Motor neuron (in vitro differentiated cells): Measurements from ENCODE around the gene TEKT3. TPM values are rescaled to one million over a fixed set of nuclear protein-coding genes. Genes with fewer than 3 reads are reported as not detected.

ENCODE experiments used
- ATAC-seq, 8 experiments: fragments of 200-7000 bp; cut with Tn5 transposase; replicated peaks in 6 of 8; 2 replicates each; pipeline ENCODE4 v1.8.0; 2021; ENCODE audit warnings: mild to moderate bottlenecking in 8 of 8, moderate library complexity in 8 of 8
- H3K27ac ChIP-seq, 2 donors: fragments of 250-450 bp; sonication (Bioruptor Pico); 2 replicates each; pipeline ENCODE4 v1.9.0; 2021; ENCODE audit warnings: antibody characterized with exemption in 2 of 2, mild to moderate bottlenecking in 2 of 2, moderate library complexity in 1 of 2
- H3K4me1 ChIP-seq, 2 donors: fragments of 250-450 bp; sonication (Bioruptor Pico); replicated peaks in 1 of 2; 2 replicates each; pipeline ENCODE4 v1.6.1; 2021; ENCODE audit warnings: antibody characterized with exemption in 2 of 2, mild to moderate bottlenecking in 2 of 2, moderate library complexity in 1 of 2
- H3K4me3 ChIP-seq, 5 donors: fragments of 250-450 bp; sonication (Bioruptor Pico); 2 replicates each; pipeline ENCODE4 v1.9.0; 2021; ENCODE audit warnings: antibody characterized with exemption in 5 of 5, mild to moderate bottlenecking in 5 of 5, moderate library complexity in 4 of 5
- WGBS, 10 experiments: fragments of 450-650 bp; shearing (Covaris generic); methylation state at CpG; one replicate each; pipeline ENCODE4 v1.0.0; 2022; 5-methylcytosine and 5-hydroxymethylcytosine counted together
- in situ Hi-C, 9 experiments: fragments of 400-800 bp; cut with MboI; loops; one replicate each; pipeline ENCODE4 v1.15.0; 2021; ENCODE audit warnings: low sequenced_read_pairs in 9 of 9, low pct_unique_long_range_greater_than_20kb in 2 of 9; ENCODE audit not compliant: unreplicated experiment in 9 of 9
- total RNA-seq, 8 experiments: library from RNA; unstranded; fragments of 300-600 nt; gene quantifications; 2 replicates each; pipeline versions ENCODE4 v1.2.3 to v1.2.4, GENCODE V29; 2022

TEKT3 gene
- 1 to 10 TPM in 2 of 8 experiments, under 1 TPM in 3, not detected in 3; 0.54 to 2.9 (median 0.90) TPM for total RNA-seq

DNA sequence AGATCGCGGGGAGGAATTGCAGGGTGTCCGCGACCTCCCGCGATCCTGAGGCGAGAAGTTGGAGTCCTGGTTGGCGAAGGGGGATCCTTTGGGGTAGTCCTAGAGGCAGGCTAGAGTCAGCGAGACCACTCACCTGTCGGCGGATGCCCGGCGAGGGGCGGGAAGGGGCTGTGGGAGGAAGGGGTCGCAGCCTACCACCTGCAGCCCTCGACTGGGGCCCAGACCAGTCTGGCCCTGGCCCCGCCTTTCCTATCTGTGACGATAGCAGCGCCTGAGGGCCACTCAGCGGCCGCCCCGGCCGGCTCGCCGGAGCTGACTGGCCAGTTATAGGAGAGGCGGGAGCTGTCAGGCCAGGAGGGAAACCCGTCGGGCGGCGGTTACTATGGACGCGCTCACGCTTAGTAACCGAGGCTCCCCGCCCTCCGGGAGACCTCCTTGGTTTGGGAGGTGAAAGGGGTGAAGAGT lies at the start of gene TEKT3:
Gene TEKT3, minus strand, starts transcription at position 213 of the 465 bp plus-strand sequence. CDS start 10,012 bp downstream, outside the sequence.
- ATAC-seq = peak; percentile 89 to 100 (median 100)
- H3K4me3 ChIP-seq = peak within 1 kb of the TSS; percentile 31 to 56 (median 50)
- no peak within 1 kb of the TSS for H3K27ac ChIP-seq
- in situ Hi-C loops = no loop called here
- H3K4me1 ChIP-seq = no peaks in the 10 kb centered on the region
- WGBS, 10 experiments = 0 to 50% (median 1%) methylated on average over 2 to 13 of the region's 36 CpGs; no CpG with 5 or more reads in 6 of the 10 experiments

DNA sequence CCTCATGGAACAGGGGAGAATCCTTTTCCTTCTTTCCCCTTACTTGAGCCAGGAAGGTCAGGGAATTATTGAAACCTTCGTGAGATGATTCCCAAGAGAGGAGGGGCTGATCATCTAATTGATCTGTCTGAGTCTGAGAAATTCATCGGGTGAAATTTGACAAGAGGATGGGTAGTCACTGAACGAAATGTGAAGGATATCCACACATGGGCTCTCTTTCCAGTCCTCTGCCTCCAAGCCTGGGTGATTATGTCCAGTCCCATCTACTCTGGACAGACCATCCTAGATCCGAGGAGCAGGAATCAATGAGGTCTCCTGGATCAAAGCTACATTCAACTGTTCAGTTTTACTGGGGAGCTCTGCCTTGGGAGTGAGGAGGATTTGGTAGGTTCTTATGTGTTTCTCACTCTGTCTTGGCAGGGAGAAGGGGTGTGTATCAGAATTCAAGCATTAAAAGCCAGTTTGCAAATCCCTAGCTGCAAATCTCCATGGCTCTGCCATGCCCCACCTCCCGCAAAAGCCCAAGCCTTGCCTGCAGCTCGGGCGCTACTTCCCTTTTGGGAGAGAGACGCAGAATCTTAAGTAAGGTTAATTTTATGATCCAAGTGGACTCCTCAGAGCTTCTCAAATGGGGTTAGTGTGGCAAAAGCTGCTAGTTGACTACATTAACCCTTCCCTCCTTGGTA lies 47.1 kb upstream of the TEKT3 start:
- in situ Hi-C loops = no loop called here
- H3K4me3 ChIP-seq = no peak overlapping the region
- no peaks in the 10 kb centered on the region for H3K4me1 ChIP-seq
- WGBS, 10 experiments = 20 to 93% (median 85%) methylated on average over 2 to 7 of the region's 8 CpGs; no CpG with 5 or more reads in 1 of the 10 experiments
- H3K27ac ChIP-seq = no peak overlapping the region
- peak in 3 of 8 experiments; percentile 66 to 81 (median 81) for ATAC-seq

DNA sequence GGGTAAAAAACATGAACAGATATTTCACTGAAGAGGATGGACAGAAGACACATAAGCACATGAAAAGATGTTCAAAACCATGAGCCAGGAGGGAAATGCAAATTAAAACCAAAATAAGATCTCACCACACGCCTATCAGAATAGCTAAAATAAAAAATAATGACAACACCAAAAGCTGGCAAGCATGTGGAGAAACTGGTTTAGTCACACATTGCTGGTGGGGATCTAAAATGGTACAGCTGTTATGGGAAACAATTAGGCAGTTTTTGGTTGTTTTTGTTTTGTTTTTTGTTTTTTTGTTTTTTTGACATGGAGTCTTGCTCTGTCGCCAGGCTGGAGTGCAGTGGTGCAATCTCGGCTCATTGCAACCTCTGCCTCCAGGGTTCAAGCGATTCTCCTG lies 44.7 kb upstream of the TEKT3 start:
- in situ Hi-C loops = no loop called here

DNA sequence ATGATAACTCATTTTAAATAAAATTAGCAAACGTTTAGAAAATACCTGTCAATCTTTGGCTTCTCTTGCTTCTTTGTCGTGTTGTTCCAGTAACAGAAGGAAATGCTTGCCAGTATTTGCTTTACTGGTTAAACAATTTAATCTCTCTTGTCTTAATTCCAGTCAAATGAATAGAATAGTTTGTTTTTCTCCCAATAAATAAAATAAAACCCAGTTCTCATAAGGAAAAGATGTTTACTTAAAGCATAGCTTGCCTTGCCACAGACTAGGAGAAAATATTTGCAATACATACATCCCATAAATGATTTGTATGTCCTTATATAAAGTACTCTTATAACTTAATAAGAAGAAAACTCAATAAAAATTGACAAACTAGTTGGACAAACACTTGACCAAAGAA lies 43.9 kb upstream of the TEKT3 start:
- 38 to 86% (median 70%) methylated on average over 1 to 2 of the region's 2 CpGs for WGBS, 10 experiments
- in situ Hi-C loops = no loop called here
- Histone ChIP-seq H3K4me3 (no peak overlapping the region), H3K27ac (no peak overlapping the region), H3K4me1 (no peaks in the 10 kb centered on the region)
- no peak for ATAC-seq

More for the DNA sequence above, 44.7 kb upstream of the TEKT3 start:
- H3K4me3 ChIP-seq = no peak overlapping the region
- H3K4me1 ChIP-seq = no peaks in the 10 kb centered on the region
- H3K27ac ChIP-seq = no peak overlapping the region
- 40 to 100% (median 92%) methylated on average over 1 to 4 of the region's 4 CpGs; no CpG with 5 or more reads in 1 of the 10 experiments for WGBS, 10 experiments
- no peak for ATAC-seq

DNA sequence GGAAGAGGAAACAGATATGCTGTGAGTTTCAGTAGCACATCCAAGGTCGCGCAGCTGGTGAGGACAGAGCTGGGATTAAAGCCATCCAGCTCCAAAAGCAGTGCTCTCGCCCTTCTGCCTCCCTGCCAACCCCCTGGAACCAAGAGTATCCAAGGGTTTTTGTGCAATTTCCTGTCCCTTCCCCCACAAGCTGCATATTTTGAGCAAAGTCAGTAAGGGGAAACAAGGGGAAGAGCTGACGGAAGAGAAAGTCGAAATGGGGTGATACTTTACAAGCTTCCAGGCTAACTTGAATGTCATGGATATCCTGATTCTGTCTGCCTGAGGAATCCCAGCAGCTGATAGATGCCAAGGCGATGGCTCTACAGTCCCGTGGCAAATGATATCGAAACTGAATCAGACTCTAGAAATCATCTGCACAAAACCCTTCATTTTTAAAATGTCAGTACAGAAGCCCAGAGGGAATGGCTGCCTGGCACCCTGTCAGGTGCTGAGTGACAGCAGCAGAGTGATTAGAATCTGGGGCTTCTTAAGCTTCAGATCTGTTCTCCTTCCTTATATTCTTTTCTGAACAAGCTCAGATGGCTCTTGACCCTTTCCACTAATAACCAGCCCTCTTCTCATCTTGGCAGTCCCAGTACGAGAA lies 42.9 kb upstream of the TEKT3 start:
- H3K27ac ChIP-seq = no peak overlapping the region
- in situ Hi-C loops = no loop called here
- no peaks in the 10 kb centered on the region for H3K4me1 ChIP-seq
- 10 to 100% (median 72%) methylated on average over 1 to 9 of the region's 9 CpGs for WGBS, 10 experiments
- H3K4me3 ChIP-seq = no peak overlapping the region
- ATAC-seq = peak in 1 of 8 experiments; percentile 61

DNA sequence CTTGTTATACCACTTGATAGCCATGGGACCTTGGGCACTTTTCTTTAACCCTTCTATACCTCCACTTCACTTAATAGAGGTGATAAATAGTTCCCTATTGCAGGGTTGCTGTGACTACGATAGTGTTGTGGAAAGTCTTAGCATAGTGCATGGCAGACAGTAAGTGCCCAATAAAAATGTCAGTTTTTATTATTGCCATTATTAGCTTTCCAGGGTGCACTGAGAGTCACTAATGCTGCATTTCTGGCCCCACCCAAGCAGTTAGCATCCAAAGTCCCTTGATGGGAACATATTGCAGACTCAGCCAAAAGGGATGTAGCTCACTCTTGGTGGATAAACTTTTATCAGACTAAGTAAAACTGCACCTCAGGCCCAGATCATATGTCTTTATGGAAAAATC lies 41.5 kb upstream of the TEKT3 start:
- in situ Hi-C loops = no loop called here
- no peak for ATAC-seq

DNA sequence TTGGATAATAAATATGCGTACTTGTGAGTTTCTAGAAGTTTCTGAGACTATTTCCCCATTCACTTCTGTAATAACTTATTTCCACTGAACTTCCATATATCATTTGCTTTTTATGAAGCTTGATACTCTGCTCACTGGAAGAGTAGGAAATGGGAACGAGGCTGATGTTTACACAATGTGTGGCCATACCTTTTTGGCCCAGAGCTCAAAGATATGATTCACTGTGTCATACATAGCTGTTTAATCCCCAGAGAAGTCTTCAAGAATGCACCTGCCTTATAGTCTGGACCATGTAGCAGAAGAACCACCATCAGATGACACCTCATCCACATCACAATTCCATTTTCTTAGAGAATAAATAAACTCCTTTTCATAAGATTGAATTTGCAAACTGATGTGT lies 40.3 kb upstream of the TEKT3 start:
- in situ Hi-C loops = no loop called here
- 33 to 88% (median 54%) methylated on average over 1 to 2 of the region's 2 CpGs; no CpG with 5 or more reads in 4 of the 10 experiments for WGBS, 10 experiments
- no peak for ATAC-seq
- H3K27ac ChIP-seq = no peak overlapping the region
- peaks cover 5% of the 10 kb centered on the region in 2 donors for H3K4me1 ChIP-seq
- no peak overlapping the region for H3K4me3 ChIP-seq

More for the DNA sequence above, 41.5 kb upstream of the TEKT3 start:
- Histone ChIP-seq H3K27ac (no peak overlapping the region), H3K4me1 (no peaks in the 10 kb centered on the region), H3K4me3 (no peak overlapping the region)
- 56 to 88% (median 61%) methylated on average over 1 of the region's 1 CpG; no CpG with 5 or more reads in 6 of the 10 experiments for WGBS, 10 experiments

DNA sequence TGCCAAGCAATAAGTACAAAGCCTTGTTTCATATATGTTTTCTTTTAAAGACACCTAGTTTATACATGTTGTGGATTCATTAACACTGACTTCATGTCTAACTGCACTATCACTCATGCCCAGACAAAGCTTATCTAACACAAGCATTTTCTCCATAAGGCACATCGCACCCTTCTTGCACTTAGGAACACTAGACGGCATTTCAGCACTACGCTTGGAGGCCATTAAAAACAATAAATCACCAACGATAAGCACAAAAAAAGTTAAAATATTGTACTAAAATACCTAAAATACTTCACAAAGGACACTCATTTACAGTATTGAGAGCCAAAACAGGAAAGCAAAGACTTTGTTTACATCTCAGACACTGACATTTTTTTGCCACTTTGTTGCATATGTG lies 39.0 kb upstream of the TEKT3 start:
- ATAC-seq = no peak
- no peak overlapping the region for H3K4me3 ChIP-seq
- no peak overlapping the region for H3K27ac ChIP-seq
- in situ Hi-C loops = no loop called here
- H3K4me1 ChIP-seq = peaks cover 5% of the 10 kb centered on the region in 2 donors
- 50 to 100% (median 81%) methylated on average over 3 to 4 of the region's 4 CpGs; no CpG with 5 or more reads in 2 of the 10 experiments for WGBS, 10 experiments

DNA sequence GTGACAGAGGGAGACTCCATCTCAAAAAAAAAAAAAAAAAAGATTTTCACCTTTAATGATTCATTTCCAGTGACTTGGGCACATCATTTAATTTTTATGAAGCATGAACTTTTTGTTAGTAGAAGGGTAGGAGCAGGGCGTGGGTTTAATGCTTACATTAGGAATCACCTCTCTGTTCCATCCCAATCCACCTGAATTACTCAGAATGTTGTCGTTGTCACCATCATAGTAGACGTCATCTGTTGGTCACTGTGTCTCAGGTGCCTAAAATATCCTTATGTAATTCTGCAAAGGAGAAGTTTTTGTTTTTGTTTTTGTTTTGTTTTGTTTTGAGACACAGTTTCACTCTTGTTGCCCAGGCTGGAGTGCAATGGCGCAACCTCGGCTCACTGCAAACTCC lies 38.3 kb upstream of the TEKT3 start:
- no peak overlapping the region for H3K27ac ChIP-seq
- 72 to 100% (median 88%) methylated on average over 2 to 5 of the region's 5 CpGs; no CpG with 5 or more reads in 2 of the 10 experiments for WGBS, 10 experiments
- H3K4me1 ChIP-seq = peaks cover 5% of the 10 kb centered on the region in 2 donors
- ATAC-seq = no peak
- no peak overlapping the region for H3K4me3 ChIP-seq
- in situ Hi-C loops = no loop called here

DNA sequence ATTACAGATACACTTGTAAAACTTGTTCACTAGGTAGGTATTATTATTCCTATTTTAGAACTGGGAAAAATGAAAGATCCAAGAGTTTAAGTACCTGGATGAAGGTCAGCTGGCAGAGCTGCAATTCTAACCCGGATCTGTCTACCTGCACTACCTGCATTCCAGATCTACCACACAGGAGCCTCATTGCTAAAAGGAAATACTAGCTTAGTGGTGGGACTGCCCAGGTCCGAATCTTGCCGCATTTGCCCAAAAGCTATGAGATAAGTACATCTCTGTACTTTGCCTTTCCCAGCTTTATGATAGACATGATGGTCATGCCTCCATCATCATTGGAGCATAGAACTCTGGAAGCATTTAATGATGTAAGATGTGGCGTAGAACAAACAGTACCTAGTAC lies 36.8 kb upstream of the TEKT3 start:
- Histone ChIP-seq H3K4me3 (no peak overlapping the region), H3K27ac (no peak overlapping the region), H3K4me1 (peaks cover 5% of the 10 kb centered on the region in 2 donors)
- 73 to 100% (median 90%) methylated on average over 1 to 4 of the region's 4 CpGs; no CpG with 5 or more reads in 3 of the 10 experiments for WGBS, 10 experiments
- in situ Hi-C loops = no loop called here
- ATAC-seq = no peak

DNA sequence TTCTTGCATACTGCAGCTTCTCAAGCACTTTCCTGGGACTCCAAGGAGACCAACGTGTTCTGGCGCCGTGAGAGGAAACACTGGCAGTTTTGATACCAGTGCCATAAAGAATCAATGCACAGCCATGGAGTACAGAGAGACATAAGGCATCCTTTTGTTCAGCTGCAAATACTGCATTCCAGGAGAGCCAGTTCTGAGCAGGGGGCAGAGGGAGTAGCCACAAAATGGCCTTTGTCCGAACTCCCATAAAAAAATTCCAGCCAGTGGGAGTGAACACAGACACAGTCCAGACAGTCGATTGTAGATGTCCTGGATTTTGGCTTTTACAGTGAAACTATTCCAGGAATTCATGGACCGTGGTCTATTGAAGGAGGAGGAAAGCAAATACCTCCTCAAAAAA lies 36.2 kb upstream of the TEKT3 start:
- in situ Hi-C loops = no loop called here
- peaks cover 5% of the 10 kb centered on the region in 2 donors for H3K4me1 ChIP-seq
- ATAC-seq = peak in 7 of 8 experiments; percentile 23 to 95 (median 64)
- WGBS, 10 experiments = 24 to 82% (median 60%) methylated on average over 1 to 5 of the region's 6 CpGs; no CpG with 5 or more reads in 1 of the 10 experiments
- H3K4me3 ChIP-seq = no peak overlapping the region
- no peak overlapping the region for H3K27ac ChIP-seq

DNA sequence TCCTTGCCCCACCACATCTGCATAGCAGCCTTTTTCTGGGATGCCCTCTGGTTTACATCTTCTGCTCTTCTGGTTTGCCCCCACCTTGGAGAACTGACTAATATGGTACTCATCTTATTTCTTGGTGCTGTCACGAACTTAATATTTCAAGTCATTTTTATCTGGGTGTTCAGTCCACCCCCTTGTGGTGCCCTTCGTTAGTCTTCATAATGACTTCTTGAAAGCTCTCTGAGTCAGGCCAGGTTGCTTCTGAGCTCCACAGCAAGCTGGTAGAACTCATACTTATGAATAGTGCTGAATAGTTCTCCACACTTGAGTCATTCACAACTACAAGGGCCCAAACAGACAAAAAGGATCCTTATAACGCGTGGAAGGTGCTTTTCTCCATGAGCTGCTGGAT lies 35.8 kb upstream of the TEKT3 start:
- Histone ChIP-seq H3K4me3 (no peak overlapping the region), H3K4me1 (peaks cover 5% of the 10 kb centered on the region in 2 donors), H3K27ac (no peak overlapping the region)
- 10 to 96% (median 65%) methylated on average over 1 to 4 of the region's 4 CpGs; no CpG with 5 or more reads in 4 of the 10 experiments for WGBS, 10 experiments
- peak in 2 of 8 experiments; percentile 38 to 40 for ATAC-seq
- in situ Hi-C loops = no loop called here
